GM23248 (cell line): ENCODE measurements around the gene ADM. TPM values are rescaled to one million over a fixed set of nuclear protein-coding genes. Genes with fewer than 3 reads are reported as not detected.

ENCODE experiments used
- DNase-seq: peaks from one replicate; pipeline ENCODE4 v3.0.0-alpha.2; 2015
- H2AFZ ChIP-seq: fragments of 200-600 bp; sonication (generic); 2 replicates; pipeline ENCODE4 v1.6.1; 2016; ENCODE audit warnings: antibody characterized with exemption
- H3F3A ChIP-seq: fragments of 200-600 bp; sonication (generic); 2 replicates; pipeline ENCODE4 v1.6.1; 2016; ENCODE audit warnings: mild to moderate bottlenecking, antibody characterized with exemption, mixed run types; ENCODE audit not compliant: insufficient read depth
- H3K27ac ChIP-seq: fragments of 200-600 bp; sonication (generic); 2 replicates; pipeline ENCODE4 v1.5.1; 2016; ENCODE audit warnings: mild to moderate bottlenecking
- H3K27me3 ChIP-seq: fragments of 200-600 bp; sonication (generic); replicated peaks from 2 replicates; pipeline ENCODE4 v1.6.1; 2016; ENCODE audit warnings: mild to moderate bottlenecking; ENCODE audit not compliant: insufficient read depth
- H3K36me3 ChIP-seq: fragments of 200-600 bp; sonication (generic); 2 replicates; pipeline ENCODE4 v1.6.1; 2016; ENCODE audit warnings: low read depth, mild to moderate bottlenecking
- H3K4me1 ChIP-seq: fragments of 200-600 bp; sonication (generic); 2 replicates; pipeline ENCODE4 v1.6.1; 2016; ENCODE audit warnings: mild to moderate bottlenecking; ENCODE audit not compliant: insufficient read depth
- H3K4me2 ChIP-seq: fragments of 200-600 bp; sonication (generic); one replicate; pipeline ENCODE4 v1.6.1; 2016; ENCODE audit warnings: mild to moderate bottlenecking; ENCODE audit not compliant: unreplicated experiment
- H3K4me3 ChIP-seq: fragments of 200-600 bp; sonication (generic); 2 replicates; pipeline ENCODE4 v1.5.1; 2016; ENCODE audit warnings: mild to moderate bottlenecking
- H3K79me2 ChIP-seq: fragments of 200-600 bp; sonication (generic); 2 replicates; pipeline ENCODE4 v1.6.1; 2016; ENCODE audit warnings: mild to moderate bottlenecking; ENCODE audit not compliant: insufficient read depth
- H3K9ac ChIP-seq: fragments of 200-600 bp; sonication (generic); 2 replicates; pipeline ENCODE4 v1.6.1; 2016; ENCODE audit warnings: mild to moderate bottlenecking
- H3K9me2 ChIP-seq: fragments of 200-600 bp; sonication (generic); 2 replicates; pipeline ENCODE4 v1.6.1; 2016; ENCODE audit warnings: mixed run types, mild to moderate bottlenecking, moderate library complexity; ENCODE audit not compliant: insufficient read depth
- H3K9me3 ChIP-seq: fragments of 200-600 bp; sonication (generic); one replicate; pipeline ENCODE4 v1.6.1; 2017; ENCODE audit warnings: low read depth
- H4K20me1 ChIP-seq: fragments of 200-600 bp; sonication (generic); 2 replicates; pipeline ENCODE4 v1.6.0; 2016; ENCODE audit not compliant: insufficient read depth
- EZH2 ChIP-seq: fragments of 200-600 bp; sonication (generic); IDR thresholded peaks from 2 replicates; pipeline ENCODE4 v1.6.1; 2018; ENCODE audit warnings: antibody characterized with exemption, mild to moderate bottlenecking; ENCODE audit not compliant: insufficient read depth, poor library complexity, severe bottlenecking
- EZH2phosphoT487 ChIP-seq: fragments of 200-600 bp; sonication (generic); IDR thresholded peaks from 2 replicates; pipeline ENCODE4 v1.6.1; 2018; ENCODE audit warnings: antibody characterized with exemption, moderate library complexity, mild to moderate bottlenecking, low read depth; ENCODE audit not compliant: insufficient read depth
- WGBS, 2 experiments: methylation state at CpG; one replicate each; pipeline ENCODE4 v1.1.6; 2015 to 2017; ENCODE audit warnings: low lambda C conversion rate in 2 of 2, low coverage in 1 of 2; ENCODE audit errors: missing lambda C conversion rate in 2 of 2; 5-methylcytosine and 5-hydroxymethylcytosine counted together
- in situ Hi-C: fragments of 300-500 bp; cut with MboI; formaldehyde crosslinking; loops from 2 replicates; pipeline ENCODE4 v1.15.0; 2020
- polyA plus RNA-seq: library from polyadenylated mRNA; unstranded; fragments of >200 nt; fragmentation: Nextera tagmentation; extraction: Ambion mirVana; gene quantifications from 2 replicates; pipeline ENCODE4 v1.2.1, GENCODE V29; 2016
- total RNA-seq: library from RNA; depleted of rRNA; stranded (reverse); fragments of >200 nt; shearing (Covaris generic); gene quantifications from 2 replicates; pipeline ENCODE4 v1.2.3, GENCODE V29; 2014

Gene ADM
- total and polyA plus RNA-seq, 2 experiments from 2014 or later, result 451 to 551 TPM

DNA sequence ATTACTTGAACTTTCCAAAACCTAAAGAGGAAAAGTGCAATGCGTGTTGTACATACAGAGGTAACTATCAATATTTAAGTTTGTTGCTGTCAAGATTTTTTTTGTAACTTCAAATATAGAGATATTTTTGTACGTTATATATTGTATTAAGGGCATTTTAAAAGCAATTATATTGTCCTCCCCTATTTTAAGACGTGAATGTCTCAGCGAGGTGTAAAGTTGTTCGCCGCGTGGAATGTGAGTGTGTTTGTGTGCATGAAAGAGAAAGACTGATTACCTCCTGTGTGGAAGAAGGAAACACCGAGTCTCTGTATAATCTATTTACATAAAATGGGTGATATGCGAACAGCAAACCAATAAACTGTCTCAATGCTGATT, 2.1 kb downstream of the ADM start:
- Histone ChIP-seq H3F3A (peaks cover 48% of the 10 kb centered on the region), H3K4me3 (peak overlapping the region; percentile 96), H3K9me3 (no peaks in the 10 kb centered on the region), H3K27me3 (no peaks in the 10 kb centered on the region), H3K79me2 (peaks cover 52% of the 10 kb centered on the region), H3K4me1 (peaks cover 16% of the 10 kb centered on the region; the same call in 1 of the 2 replicates), H3K27ac (peak overlapping the region; percentile 91), H3K9me2 (no peaks in the 10 kb centered on the region), H3K9ac (peak overlapping the region; percentile 93), H2AFZ (no peak overlapping the region), H3K36me3 (peaks cover 22% of the 10 kb centered on the region), H3K4me2 (peak overlapping the region; percentile 95), H4K20me1 (peaks cover 10% of the 10 kb centered on the region; the same call in 1 of the 2 replicates)
- TF ChIP-seq EZH2phosphoT487 (no peak), EZH2 (no peak)
- 0 to 2% methylated on average over 9 of the region's 9 CpGs for WGBS, 2 experiments
- in situ Hi-C loops, result loop anchor here (25.0 kb wide), 1 partner anchor 320 kb away; no protein-coding TSS in a partner anchor
- no peak for DNase-seq

DNA sequence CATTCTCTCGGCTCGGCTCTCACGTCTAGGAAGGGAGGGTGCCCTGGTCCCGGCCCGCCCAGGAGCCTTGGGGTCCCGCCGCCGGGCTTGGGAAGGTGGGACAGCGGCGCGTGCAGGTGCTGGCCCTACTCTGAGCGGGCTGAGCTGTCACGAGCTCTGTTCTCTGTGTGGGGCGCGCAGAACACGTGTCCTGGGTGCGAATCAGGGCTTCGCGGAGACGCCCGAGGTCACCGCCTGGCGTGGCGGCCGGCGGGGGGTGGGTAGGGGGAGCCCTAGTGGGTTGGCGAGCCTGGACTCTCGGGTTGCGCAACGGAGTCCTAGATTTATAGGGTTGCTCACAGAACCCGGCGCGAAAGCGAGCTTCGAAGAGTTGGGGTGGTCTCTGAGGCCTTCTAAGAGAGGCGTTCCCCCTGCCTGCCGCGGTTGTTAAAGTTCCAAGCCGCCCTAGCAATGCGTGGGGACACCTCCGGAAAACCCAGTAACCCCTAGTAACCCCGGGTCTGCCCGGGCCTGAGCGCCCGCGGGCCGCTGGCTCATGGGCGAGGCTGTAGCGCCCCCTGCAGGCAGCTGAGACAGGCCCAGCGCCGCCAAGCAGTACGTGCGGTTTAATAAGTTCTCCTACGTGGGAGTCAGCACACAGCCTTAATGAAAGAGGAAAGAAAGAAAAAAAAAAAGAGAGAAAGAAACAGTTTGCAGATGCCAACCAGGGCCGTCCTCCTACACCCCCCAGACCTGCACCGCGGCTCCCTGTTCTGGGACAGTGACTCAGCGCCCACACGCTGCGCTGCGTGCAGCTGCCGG, 2.7 kb downstream of the ADM start:
- H3K9me3 ChIP-seq, result no peaks in the 10 kb centered on the region
- H3K27me3 ChIP-seq, result no peaks in the 10 kb centered on the region
- H4K20me1 ChIP-seq, result peaks cover 10% of the 10 kb centered on the region; the same call in 1 of the 2 replicates
- peak; percentile 98 for DNase-seq
- H3K79me2 ChIP-seq, result peaks cover 47% of the 10 kb centered on the region
- no peak overlapping the region for H2AFZ ChIP-seq
- peak overlapping the region; percentile 91 for H3K27ac ChIP-seq
- H3K4me3 ChIP-seq, result peak overlapping the region; percentile 96
- in situ Hi-C loops, result loop anchor here (25.0 kb wide), 1 partner anchor 320 kb away; no protein-coding TSS in a partner anchor
- peaks cover 22% of the 10 kb centered on the region for H3K36me3 ChIP-seq
- H3K4me2 ChIP-seq, result peak overlapping the region; percentile 95
- peak overlapping the region; percentile 93 for H3K9ac ChIP-seq
- no peaks in the 10 kb centered on the region for H3K9me2 ChIP-seq
- WGBS, 2 experiments, result 1% methylated on average over 59 to 62 of the region's 62 CpGs
- TF ChIP-seq EZH2phosphoT487, result no peak
- no peak for TF ChIP-seq EZH2
- peaks cover 42% of the 10 kb centered on the region for H3F3A ChIP-seq
- H3K4me1 ChIP-seq, result peaks cover 13% of the 10 kb centered on the region; the same call in 1 of the 2 replicates

- peaks cover 13% of the 10 kb centered on the region; the same call in 1 of the 2 replicates for H3K4me1 ChIP-seq
- peak overlapping the region; percentile 93 for H3K9ac ChIP-seq
- H3K4me3 ChIP-seq, result peak overlapping the region; percentile 96
- H3K4me2 ChIP-seq, result peak overlapping the region; percentile 95
- in situ Hi-C loops, result loop anchor here (25.0 kb wide), 1 partner anchor 321 kb away; no protein-coding TSS in a partner anchor
- H3K27ac ChIP-seq, result peak overlapping the region; percentile 91
- peaks cover 37% of the 10 kb centered on the region for H3F3A ChIP-seq
- no peaks in the 10 kb centered on the region for H3K9me2 ChIP-seq
- 0 out of 2 replicates have a peak overlapping the region, but pooled peaks have one; percentile 53 for H2AFZ ChIP-seq
- peaks cover 39% of the 10 kb centered on the region for H3K79me2 ChIP-seq
- H4K20me1 ChIP-seq, result peaks cover 10% of the 10 kb centered on the region; the same call in 1 of the 2 replicates
- no peaks in the 10 kb centered on the region for H3K9me3 ChIP-seq
- no peak for TF ChIP-seq EZH2phosphoT487
- no peak for TF ChIP-seq EZH2
- 21 to 23% methylated on average over 16 of the region's 16 CpGs for WGBS, 2 experiments
- no peaks in the 10 kb centered on the region for H3K27me3 ChIP-seq
- H3K36me3 ChIP-seq, result peaks cover 22% of the 10 kb centered on the region
- peak; percentile 49 for DNase-seq
Observed at GRCh38 chr11:10308201-10308954, 3.5 kb downstream of the ADM start.
